Adrenal gland (tissue), 5 donors: ENCODE measurements around the gene HTATSF1.
A peak's percentile ranks its signal among the peaks of the same experiment; 100 is the strongest.

ENCODE experiments used
- CTCF ChIP-seq, 6 experiments: fragments of 450-650 bp in 4 of 6; fragments of 200-600 bp in 2 of 6; sonication (generic) in 1 of 6; IDR thresholded peaks; 1 replicate in 5 of 6; 2 replicates in 1 of 6; pipeline versions ENCODE4 v1.5.1 to v1.8.0; 2016 to 2021; ENCODE audit warnings: antibody characterized with exemption in 6 of 6, mild to moderate bottlenecking in 2 of 6, moderate library complexity in 1 of 6
- POLR2A ChIP-seq, 2 donors: fragments of 450-650 bp; IDR thresholded peaks; one replicate each; pipeline ENCODE4 v1.6.1; 2017; ENCODE audit warnings: antibody characterized with exemption in 2 of 2, mild to moderate bottlenecking in 2 of 2, moderate library complexity in 1 of 2
- donor health status: DM: no; HTN: no; CAD: no.

- TF ChIP-seq CTCF (IDR thresholded peaks at IDR 0.05) (no peak), POLR2A (IDR thresholded peaks at IDR 0.05) (peak; percentile 6 to 35)
These were observed 432 bp upstream of the HTATSF1 start for GRCh38 chrX:136496764-136497555.
